ENCODE data around the gene HK1. TPM values are rescaled to one million over a fixed set of nuclear protein-coding genes. Genes with fewer than 3 reads are reported as not detected.

The HK1 gene
- total and polyA plus RNA-seq, 2 of the 13 experiments (the other 11 are each of a cell fraction or from before 2014, with no cell fraction given), result 0.29 to 1.5 TPM

DNA sequence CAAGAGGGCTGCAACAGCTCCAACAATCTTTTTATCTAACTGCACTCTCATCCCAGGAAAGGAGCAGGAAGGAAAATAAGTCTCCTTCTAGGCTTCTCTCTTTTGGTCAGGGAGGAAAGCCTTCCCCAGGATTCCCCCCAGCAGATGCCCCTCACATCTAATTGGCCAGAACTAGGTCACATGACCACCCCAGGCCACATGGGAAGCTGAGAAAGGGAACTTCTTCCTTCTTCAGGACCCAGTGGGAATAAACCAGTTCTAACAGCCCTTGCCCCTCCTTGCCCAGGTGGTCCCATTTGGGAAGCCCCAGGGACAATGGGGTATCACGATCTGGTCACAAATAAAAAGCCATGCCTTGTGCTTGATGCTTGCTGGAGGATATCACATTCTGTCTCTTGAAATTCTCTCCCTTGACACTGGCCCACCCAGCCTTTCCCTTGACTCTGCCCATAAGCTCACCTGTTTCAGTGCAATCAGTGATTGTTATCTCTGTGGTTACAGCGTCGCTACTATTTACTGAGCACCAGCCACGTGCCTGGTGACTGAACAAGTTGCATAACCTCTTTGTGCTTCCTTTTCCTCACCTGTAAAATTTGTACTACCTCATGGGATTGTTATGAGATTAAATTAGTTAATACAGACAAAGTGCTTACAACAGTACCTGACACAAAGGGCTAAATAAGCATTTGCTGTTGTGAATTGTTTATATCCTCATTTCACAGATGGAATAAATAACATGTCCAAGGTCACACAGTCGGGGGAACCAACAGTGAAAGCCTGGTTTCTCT is 147.4 kb downstream of the HK1 start (continued):
- TF ChIP-seq ZNF296 (CRISPR knock-in tag; conservative IDR thresholded peaks at IDR 0.05), result no peak
- TF ChIP-seq ZNF709 (CRISPR knock-in tag; IDR thresholded peaks at IDR 0.05), result no peak
- TF ChIP-seq ETV6 (CRISPR knock-in tag; conservative IDR thresholded peaks at IDR 0.05), result no peak

DNA sequence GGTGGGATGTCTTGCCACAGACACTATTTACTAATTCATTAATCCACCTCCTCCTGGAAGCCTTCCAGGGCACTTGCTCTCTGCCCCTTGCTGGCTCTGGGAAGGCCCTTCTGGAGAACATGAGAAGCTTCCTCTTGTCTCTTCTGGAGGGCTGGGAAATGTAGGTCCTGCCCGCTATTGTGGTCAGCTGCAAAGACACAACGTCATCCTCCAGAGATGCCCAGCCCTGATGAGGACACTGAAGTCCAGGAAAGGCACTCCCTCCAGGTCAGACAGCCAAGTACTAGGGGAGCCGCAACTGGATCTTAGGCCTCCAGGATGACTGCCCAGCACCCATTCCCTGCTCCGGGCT is 148.1 kb downstream of the HK1 start:
- Histone ChIP-seq H3K27ac (ENCODE audit: extremely low read length, insufficient read depth, low read length) (peak overlapping the region; percentile 21), H3K9me3 (ENCODE audit: low read length) (no peaks in the 10 kb centered on the region), H4K20me1 (ENCODE audit: insufficient read depth, low read length) (no peaks in the 10 kb centered on the region), H3K9ac (ENCODE audit: insufficient read depth, low read depth, low read length) (peak overlapping the region; percentile 33), H3K4me2 (ENCODE audit: low read depth, low read length) (peak overlapping the region; percentile 70), H3K27me3 (ENCODE audit: control insufficient read depth in 1 of 2, insufficient read depth in 2 of 2, low read length in 2 of 2) (peaks cover 3 to 18% of the 10 kb centered on the region in 2 experiments; a peak in 3 of 5 replicates), H3K4me3 (replicated peaks in 1 of 3; ENCODE audit: insufficient read depth in 1 of 3, low read depth in 2 of 3, low read length in 3 of 3) (peak overlapping the region in 1 of 3 experiments; percentile 11; a peak in 1 of 6 replicates), H3K4me1 (ENCODE audit: insufficient read depth, low read length) (peaks cover 51% of the 10 kb centered on the region), H3K36me3 (replicated peaks in 1 of 2; ENCODE audit: control insufficient read depth in 1 of 2, insufficient read depth in 2 of 2, low read length in 2 of 2) (no peaks in the 10 kb centered on the region), H3K79me2 (ENCODE audit: insufficient read depth, low read length) (no peaks in the 10 kb centered on the region), H2AFZ (ENCODE audit: low read length) (peak overlapping the region; percentile 25)
- ChIA-PET POLR2A (no interaction called here), CTCF (ENCODE audit: low intra/inter-chr PET ratio, low total read pairs) (interaction anchor here (1.5 kb wide), 1 partner anchor 82 kb away, joined by 3 read pairs; no protein-coding TSS in a partner anchor)
- no TSS peak for BruUV-seq (replicated peaks)
- in situ Hi-C loops (cut with HindIII; ENCODE audit: extremely low pct_ligation_motif_present, low pct_unique_long_range_greater_than_20kb), result no loop called here
- ATAC-seq, result peak; percentile 47
- intact Hi-C loops (cut with micrococcal nuclease; ENCODE audit: unreplicated experiment), result no loop called here
- 27% methylated on average over 3 of the region's 4 CpGs for WGBS (ENCODE audit: low lambda C conversion rate)
- FAIRE-seq, result no peak
- TF ChIP-seq, protein P1, sequence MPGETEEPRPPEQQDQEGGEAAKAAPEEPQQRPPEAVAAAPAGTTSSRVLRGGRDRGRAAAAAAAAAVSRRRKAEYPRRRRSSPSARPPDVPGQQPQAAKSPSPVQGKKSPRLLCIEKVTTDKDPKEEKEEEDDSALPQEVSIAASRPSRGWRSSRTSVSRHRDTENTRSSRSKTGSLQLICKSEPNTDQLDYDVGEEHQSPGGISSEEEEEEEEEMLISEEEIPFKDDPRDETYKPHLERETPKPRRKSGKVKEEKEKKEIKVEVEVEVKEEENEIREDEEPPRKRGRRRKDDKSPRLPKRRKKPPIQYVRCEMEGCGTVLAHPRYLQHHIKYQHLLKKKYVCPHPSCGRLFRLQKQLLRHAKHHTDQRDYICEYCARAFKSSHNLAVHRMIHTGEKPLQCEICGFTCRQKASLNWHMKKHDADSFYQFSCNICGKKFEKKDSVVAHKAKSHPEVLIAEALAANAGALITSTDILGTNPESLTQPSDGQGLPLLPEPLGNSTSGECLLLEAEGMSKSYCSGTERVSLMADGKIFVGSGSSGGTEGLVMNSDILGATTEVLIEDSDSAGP (CRISPR knock-in tag; IDR thresholded peaks at IDR 0.05; ENCODE audit: borderline replicate concordance), result 0 out of 2 replicates have a peak, but pooled peaks have one; percentile 8
- TF ChIP-seq ZNF781 (CRISPR knock-in tag; IDR thresholded peaks at IDR 0.05; ENCODE audit: borderline replicate concordance, not compliant biosample characterization) (peak; percentile 30), CHD4 (IDR thresholded peaks at IDR 0.05; ENCODE audit: borderline replicate concordance, low read length) (no peak), NONO (IDR thresholded peaks at IDR 0.05) (no peak), NONO (CRISPR knock-in tag; conservative IDR thresholded peaks at IDR 0.05) (0 out of 2 replicates have a peak, but pooled peaks have one; percentile 10)
- TF ChIP-seq, protein P2, sequence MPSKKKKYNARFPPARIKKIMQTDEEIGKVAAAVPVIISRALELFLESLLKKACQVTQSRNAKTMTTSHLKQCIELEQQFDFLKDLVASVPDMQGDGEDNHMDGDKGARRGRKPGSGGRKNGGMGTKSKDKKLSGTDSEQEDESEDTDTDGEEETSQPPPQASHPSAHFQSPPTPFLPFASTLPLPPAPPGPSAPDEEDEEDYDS (CRISPR knock-in tag; IDR thresholded peaks at IDR 0.05), result no peak
- TF ChIP-seq, protein P3, sequence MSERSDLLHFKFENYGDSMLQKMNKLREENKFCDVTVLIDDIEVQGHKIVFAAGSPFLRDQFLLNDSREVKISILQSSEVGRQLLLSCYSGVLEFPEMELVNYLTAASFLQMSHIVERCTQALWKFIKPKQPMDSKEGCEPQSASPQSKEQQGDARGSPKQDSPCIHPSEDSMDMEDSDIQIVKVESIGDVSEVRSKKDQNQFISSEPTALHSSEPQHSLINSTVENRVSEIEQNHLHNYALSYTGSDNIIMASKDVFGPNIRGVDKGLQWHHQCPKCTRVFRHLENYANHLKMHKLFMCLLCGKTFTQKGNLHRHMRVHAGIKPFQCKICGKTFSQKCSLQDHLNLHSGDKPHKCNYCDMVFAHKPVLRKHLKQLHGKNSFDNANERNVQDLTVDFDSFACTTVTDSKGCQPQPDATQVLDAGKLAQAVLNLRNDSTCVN (CRISPR knock-in tag; IDR thresholded peaks at IDR 0.05; ENCODE audit: borderline replicate concordance), result peak; percentile 69; the same call in 1 of the 2 replicates
- no peak for DNase-seq (ENCODE audit: low spot score)

Data from HepG2 (cell line).